ENCODE data around the gene TDRD12. TPM values are rescaled to one million over a fixed set of nuclear protein-coding genes. Genes with fewer than 3 reads are reported as not detected.

TDRD12 gene
- total RNA-seq, 1 experiment from 2014 or later, result 0.33 TPM

- no peaks in the 10 kb centered on the region for H3K27me3 ChIP-seq (ENCODE audit: insufficient read depth, low read depth)
Measured at GRCh38 chr19:32828139-32828538, 108.6 kb downstream of the TDRD12 start.

GRCh38 chr19:32828643-32829344 is 109.2 kb downstream of the TDRD12 start:
- Histone ChIP-seq H2AFZ (no peak overlapping the region), H3K4me2 (no peak overlapping the region), H4K20me1 (ENCODE audit: insufficient read depth) (no peaks in the 10 kb centered on the region), H3K4me3 (no peak overlapping the region), H3K79me2 (ENCODE audit: low read depth) (no peaks in the 10 kb centered on the region), H3K4me1 (replicated peaks; ENCODE audit: insufficient read depth) (0 out of 2 replicates have a peak, but pooled peaks cover 3% of the 10 kb centered on the region), H3F3A (ENCODE audit: insufficient read depth, low read depth) (no peaks in the 10 kb centered on the region), H3K9me2 (ENCODE audit: insufficient read depth) (no peaks in the 10 kb centered on the region), H3K27ac (no peak overlapping the region), H3K9me3 (ENCODE audit: insufficient read depth, low read depth) (no peaks in the 10 kb centered on the region), H3K36me3 (ENCODE audit: low read depth) (no peaks in the 10 kb centered on the region), H3K27me3 (ENCODE audit: insufficient read depth, low read depth) (no peaks in the 10 kb centered on the region)
- TF ChIP-seq EZH2 (IDR thresholded peaks at IDR 0.05; ENCODE audit: low read depth) (no peak), CTCF (conservative IDR thresholded peaks at IDR 0.05) (no peak)
- intact Hi-C loops (cut with micrococcal nuclease; ENCODE audit: unreplicated experiment), result no loop called here
- no peak for DNase-seq
- no TSS peak for BruUV-seq (replicated peaks)
- CTCF ChIA-PET, result interaction anchor here (0.7 kb wide), 1 partner anchor 288 kb away, joined by 3 read pairs; no protein-coding TSS in a partner anchor
- POLR2A ChIA-PET (ENCODE audit: unreplicated experiment), result interaction anchor here (0.7 kb wide), 1 partner anchor 164 kb away, joined by 3 read pairs; no protein-coding TSS in a partner anchor

More at GRCh38 chr19:32828139-32828538, 108.6 kb downstream of the TDRD12 start:
- no peaks in the 10 kb centered on the region for H3K36me3 ChIP-seq (ENCODE audit: low read depth)
- no TSS peak for BruUV-seq (replicated peaks)
- H4K20me1 ChIP-seq (ENCODE audit: insufficient read depth), result no peaks in the 10 kb centered on the region
- no peaks in the 10 kb centered on the region for H3K9me3 ChIP-seq (ENCODE audit: insufficient read depth, low read depth)
- no peak overlapping the region for H3K27ac ChIP-seq
- no peak overlapping the region for H3K4me3 ChIP-seq
- H3F3A ChIP-seq (ENCODE audit: insufficient read depth, low read depth), result no peaks in the 10 kb centered on the region
- no peak overlapping the region for H2AFZ ChIP-seq
- intact Hi-C loops (cut with micrococcal nuclease; ENCODE audit: unreplicated experiment), result no loop called here
- TF ChIP-seq EZH2 (IDR thresholded peaks at IDR 0.05; ENCODE audit: low read depth), result no peak
- TF ChIP-seq CTCF (conservative IDR thresholded peaks at IDR 0.05), result no peak
- CTCF ChIA-PET, result no interaction called here
- peak in 1 of 2 experiments; percentile 1 for DNase-seq
- H3K4me2 ChIP-seq, result no peak overlapping the region
- H3K4me1 ChIP-seq (replicated peaks; ENCODE audit: insufficient read depth), result 0 out of 2 replicates have a peak, but pooled peaks cover 3% of the 10 kb centered on the region
- H3K79me2 ChIP-seq (ENCODE audit: low read depth), result no peaks in the 10 kb centered on the region
- H3K9me2 ChIP-seq (ENCODE audit: insufficient read depth), result no peaks in the 10 kb centered on the region
- POLR2A ChIA-PET (ENCODE audit: unreplicated experiment), result no interaction called here

GRCh38 chr19:32829345-32829896 is 109.9 kb downstream of the TDRD12 start:
- intact Hi-C loops (cut with micrococcal nuclease; ENCODE audit: unreplicated experiment), result no loop called here
- BruUV-seq (replicated peaks), result no TSS peak
- H3K4me2 ChIP-seq, result no peak overlapping the region

More at GRCh38 chr19:32829345-32829896, 109.9 kb downstream of the TDRD12 start:
- H3K27me3 ChIP-seq (ENCODE audit: insufficient read depth, low read depth), result no peaks in the 10 kb centered on the region
- no peak overlapping the region for H2AFZ ChIP-seq
- no peaks in the 10 kb centered on the region for H3K9me2 ChIP-seq (ENCODE audit: insufficient read depth)
- H3F3A ChIP-seq (ENCODE audit: insufficient read depth, low read depth), result no peaks in the 10 kb centered on the region
- H3K27ac ChIP-seq, result no peak overlapping the region
- no peaks in the 10 kb centered on the region for H3K79me2 ChIP-seq (ENCODE audit: low read depth)
- no peak overlapping the region for H3K4me3 ChIP-seq
- no peaks in the 10 kb centered on the region for H3K9me3 ChIP-seq (ENCODE audit: insufficient read depth, low read depth)
- no peaks in the 10 kb centered on the region for H4K20me1 ChIP-seq (ENCODE audit: insufficient read depth)
- H3K4me1 ChIP-seq (replicated peaks; ENCODE audit: insufficient read depth), result 0 out of 2 replicates have a peak, but pooled peaks cover 3% of the 10 kb centered on the region
- no peak for DNase-seq
- ChIA-PET POLR2A (ENCODE audit: unreplicated experiment) (interaction anchor here (0.7 kb wide), 1 partner anchor 164 kb away, joined by 3 read pairs; no protein-coding TSS in a partner anchor), CTCF (interaction anchor here (0.7 kb wide), 1 partner anchor 289 kb away, joined by 3 read pairs; no protein-coding TSS in a partner anchor)
- TF ChIP-seq EZH2 (IDR thresholded peaks at IDR 0.05; ENCODE audit: low read depth), result no peak
- no peak for TF ChIP-seq CTCF (conservative IDR thresholded peaks at IDR 0.05)
- H3K36me3 ChIP-seq (ENCODE audit: low read depth), result no peaks in the 10 kb centered on the region

Data from PC-9 (cell line).